GM12864 (cell line): Measurements from ENCODE around the gene RABL6.
"Not testable (repeated sequence)": the region's sequence is repeated elsewhere in the genome, so short reads cannot be mapped to it uniquely, and the experiment has no call there.

Source experiments
- DNase-seq: peaks from one replicate; pipeline ENCODE4 v3.0.0-alpha.2; 2011; ENCODE audit warnings: low read depth
- H3K4me3 ChIP-seq: 2 replicates; pipeline ENCODE4 v1.5.1; 2011; ENCODE audit warnings: mild to moderate bottlenecking, low read depth, low read length, control low read depth
- TF ChIP-seq, protein P1 (sequence below): IDR thresholded peaks from 2 replicates; pipeline ENCODE4 v1.5.1; 2011; ENCODE audit warnings: low read depth, mild to moderate bottlenecking, moderate library complexity, low read length, control low read depth, inconsistent platforms; ENCODE audit errors: missing control alignments

The RABL6 gene

DNA sequence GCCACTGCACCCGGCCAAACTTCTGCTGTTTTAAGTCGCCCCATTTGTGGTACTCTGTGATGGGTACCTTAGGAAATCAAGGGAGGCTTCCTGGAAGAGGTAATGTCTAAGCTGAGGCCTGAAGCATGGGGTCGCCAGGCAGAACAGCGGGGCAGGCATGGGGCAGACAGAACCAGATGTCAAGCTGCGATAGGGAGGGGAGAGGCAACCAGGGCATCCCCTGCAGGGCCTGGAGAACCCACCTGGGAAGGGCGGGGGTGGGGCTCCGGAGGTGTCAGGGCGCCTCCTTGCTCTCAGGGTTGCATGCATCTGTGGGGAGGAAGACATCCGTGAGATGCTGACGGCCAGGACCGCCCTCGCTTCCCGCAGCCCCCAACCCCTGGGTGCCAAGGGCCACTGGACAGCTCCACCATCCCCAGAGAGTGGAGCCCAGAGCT, 46.2 kb upstream of the RABL6 start:
- TF ChIP-seq, protein P1, sequence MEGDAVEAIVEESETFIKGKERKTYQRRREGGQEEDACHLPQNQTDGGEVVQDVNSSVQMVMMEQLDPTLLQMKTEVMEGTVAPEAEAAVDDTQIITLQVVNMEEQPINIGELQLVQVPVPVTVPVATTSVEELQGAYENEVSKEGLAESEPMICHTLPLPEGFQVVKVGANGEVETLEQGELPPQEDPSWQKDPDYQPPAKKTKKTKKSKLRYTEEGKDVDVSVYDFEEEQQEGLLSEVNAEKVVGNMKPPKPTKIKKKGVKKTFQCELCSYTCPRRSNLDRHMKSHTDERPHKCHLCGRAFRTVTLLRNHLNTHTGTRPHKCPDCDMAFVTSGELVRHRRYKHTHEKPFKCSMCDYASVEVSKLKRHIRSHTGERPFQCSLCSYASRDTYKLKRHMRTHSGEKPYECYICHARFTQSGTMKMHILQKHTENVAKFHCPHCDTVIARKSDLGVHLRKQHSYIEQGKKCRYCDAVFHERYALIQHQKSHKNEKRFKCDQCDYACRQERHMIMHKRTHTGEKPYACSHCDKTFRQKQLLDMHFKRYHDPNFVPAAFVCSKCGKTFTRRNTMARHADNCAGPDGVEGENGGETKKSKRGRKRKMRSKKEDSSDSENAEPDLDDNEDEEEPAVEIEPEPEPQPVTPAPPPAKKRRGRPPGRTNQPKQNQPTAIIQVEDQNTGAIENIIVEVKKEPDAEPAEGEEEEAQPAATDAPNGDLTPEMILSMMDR: no peak
- no peak overlapping the region for H3K4me3 ChIP-seq
- no peak for DNase-seq

DNA sequence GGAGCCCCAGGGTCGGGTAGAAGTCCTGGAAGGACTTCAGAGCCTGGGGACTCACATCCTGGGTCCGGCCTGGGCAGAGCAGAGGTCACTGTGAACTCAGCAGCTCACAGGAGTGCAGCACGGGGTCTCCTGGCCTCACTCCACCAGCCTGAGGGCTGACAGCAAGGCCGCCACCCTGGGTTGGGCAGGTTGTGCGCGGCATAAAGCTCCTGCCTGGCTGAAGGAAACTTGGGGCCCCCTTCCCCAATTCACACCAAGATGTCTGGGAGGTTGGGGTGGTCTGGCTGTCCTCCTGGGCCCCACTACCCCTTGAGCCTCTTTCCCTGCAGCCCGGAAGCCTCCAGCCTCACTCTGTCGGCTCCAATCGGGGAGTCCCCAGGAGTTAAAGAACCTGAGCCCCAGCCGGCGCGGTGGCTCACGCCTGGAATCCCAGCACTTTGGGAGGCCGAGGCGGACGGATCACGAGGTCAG, 45.5 kb upstream of the RABL6 start:
- no peak for DNase-seq
- H3K4me3 ChIP-seq: no peak overlapping the region
- TF ChIP-seq, protein P1: no peak

DNA sequence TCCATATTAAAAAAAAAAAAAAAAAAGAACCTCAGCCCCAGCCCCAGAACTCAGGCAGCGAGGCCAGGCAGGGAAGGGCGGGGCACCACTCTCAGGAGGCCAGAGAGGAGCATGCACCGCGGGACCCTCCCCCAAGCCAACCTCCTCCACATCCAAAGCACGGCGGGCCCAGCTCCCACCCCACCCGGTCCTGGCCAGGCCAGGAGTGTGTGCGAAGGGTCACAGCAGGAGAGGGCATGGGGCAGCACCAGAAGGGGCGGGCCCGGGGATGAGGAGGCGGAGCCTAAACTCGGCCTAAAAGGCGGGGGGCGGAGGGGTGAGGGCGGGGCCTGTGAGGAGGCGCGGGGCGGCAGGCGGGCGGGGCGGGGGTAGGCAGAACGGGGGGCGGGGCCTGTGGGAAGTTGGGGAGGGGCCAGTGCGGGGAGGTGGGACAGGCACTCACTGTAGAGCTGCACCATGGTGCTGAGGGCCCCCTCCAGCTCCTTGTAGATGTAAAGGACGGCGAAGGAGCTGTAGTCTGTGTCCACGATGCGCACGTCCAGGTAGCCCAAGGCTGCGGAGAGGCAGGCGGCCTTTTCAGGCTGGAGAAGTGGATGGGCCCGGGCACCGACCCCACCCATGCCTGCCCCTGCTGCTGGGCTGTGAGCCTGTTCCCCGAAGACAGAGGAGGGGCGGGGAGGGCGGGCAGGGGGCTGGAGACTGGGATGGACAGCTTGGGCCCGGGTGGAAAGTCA, 44.7 kb upstream of the RABL6 start:
- TF ChIP-seq, protein P1: no peak
- DNase-seq: no peak
- H3K4me3 ChIP-seq: no peak overlapping the region

DNA sequence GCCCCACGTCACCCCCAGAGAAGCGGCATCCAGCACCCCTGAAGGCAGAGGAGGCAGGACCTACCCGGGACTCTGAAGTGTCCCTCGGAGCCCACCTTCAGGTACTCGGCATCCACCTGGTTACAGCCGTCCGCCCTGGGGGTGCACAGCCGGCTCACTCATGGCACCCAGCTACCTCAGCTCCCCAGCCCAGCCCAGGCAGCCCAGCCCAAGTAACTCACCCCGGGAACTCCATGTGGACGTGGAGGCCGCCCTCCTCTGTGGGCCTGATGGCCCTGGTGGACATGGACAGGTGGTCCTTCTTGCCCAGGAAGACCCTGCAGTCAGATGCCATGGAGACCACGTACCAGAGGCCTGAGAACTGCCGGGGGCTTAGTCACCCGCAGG, 44.1 kb upstream of the RABL6 start:
- TF ChIP-seq, protein P1: no peak
- H3K4me3 ChIP-seq: no peak overlapping the region
- DNase-seq: no peak

DNA sequence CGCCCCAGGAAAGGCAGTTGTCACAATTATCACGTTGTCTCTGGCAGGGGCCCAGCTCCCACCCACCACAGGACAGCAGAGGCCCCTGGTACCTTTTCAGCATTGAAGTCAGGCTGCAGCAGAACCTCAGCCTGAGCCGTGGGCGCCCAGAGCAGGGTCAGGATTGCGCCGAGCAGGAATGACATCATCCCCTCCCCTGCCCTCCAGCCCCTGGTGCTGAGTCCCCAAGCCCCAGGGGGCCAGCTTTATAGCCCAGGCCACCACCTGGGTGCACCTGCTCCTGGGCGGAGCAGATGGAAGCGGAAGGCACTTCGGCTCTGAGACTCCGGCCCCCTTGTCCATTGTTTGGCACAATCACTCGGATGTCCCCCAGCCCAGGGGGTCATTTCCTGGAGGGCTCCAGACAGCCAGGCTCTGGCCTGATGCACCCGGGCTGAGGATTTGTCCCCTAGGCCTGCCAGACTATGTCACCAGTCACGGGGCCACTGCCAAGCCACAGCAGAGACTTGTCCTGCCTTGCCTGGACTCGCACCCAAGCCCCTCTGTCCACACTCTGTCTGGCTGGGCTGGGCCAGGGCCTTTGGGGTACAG, 43.4 kb upstream of the RABL6 start, which contains the start of gene LCN15:
Gene LCN15 (minus strand): TSS at position 218 of the 591 bp plus-strand sequence. CDS start 30 bp downstream, at position 188.
- no peak for DNase-seq
- TF ChIP-seq, protein P1: no peak
- H3K4me3 ChIP-seq: no peak within 1 kb of the TSS

DNA sequence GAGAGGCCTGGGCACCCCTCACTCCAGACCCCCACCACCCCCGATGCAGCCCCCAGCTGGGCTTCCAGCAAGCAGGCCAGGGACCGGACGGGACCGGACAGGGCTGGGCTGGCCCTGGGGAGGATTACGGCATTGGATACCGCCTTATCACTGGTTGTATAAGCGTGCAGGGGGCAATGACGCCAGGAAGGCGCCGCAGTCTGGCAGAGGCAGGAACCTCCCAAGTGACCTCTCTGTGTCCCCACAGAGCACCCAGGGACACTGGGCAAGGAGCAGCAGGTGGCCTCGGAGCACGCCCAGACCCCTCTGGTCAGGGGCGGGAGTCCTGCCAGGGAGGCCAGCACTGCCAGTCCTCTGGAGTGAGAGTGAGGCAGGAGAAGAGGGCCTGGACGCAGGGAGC, 42.7 kb upstream of the RABL6 start:
- no peak overlapping the region for H3K4me3 ChIP-seq
- DNase-seq: no peak
- TF ChIP-seq, protein P1: no peak

DNA sequence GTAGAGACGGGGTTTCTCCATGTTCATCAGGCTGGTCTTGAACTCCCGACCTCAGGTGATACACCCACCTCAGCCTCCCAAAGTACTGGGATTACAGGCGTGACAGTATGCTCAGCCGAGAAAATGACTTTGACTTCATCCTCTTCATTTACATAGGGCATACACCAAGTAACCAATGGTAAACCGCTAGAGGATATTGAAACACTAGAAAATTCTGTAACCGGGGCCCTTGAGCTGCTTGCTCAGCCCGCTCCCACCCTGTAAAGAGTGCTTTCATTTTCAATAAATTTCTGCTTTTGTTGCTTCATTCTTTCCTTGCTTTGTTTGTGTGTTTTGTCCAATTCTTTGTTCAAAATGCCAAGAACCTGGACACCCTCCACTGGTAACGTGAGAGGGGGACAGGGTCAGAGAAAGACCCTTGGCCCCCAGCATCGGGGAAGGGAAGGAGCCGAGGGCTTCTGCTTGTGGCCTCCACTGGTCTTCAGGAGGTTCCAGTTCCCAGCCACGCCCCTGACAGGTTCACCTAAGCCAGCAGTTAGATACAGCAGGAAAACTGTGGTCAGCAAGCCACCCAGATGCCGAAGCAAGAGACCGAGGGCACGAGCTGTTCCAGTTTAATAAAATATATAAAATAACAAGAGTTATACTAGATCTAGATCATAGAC, 41.9 kb upstream of the RABL6 start:
- not testable (repeated sequence) for DNase-seq
- H3K4me3 ChIP-seq: peak overlapping the region; percentile 28
